Esophagus muscularis mucosa (tissue), 4 donors: Measurements from ENCODE around the gene SLC16A6.
"Not testable (repeated sequence)": the region's sequence is repeated elsewhere in the genome, so short reads cannot be mapped to it uniquely, and the experiment has no call there.

Experiments used
- CTCF ChIP-seq, 3 experiments: fragments of 200-600 bp in 2 of 3; fragments of 450-650 bp in 1 of 3; sonication (generic) in 2 of 3; IDR thresholded peaks; one replicate each; pipeline ENCODE4 v1.5.1; 2017 to 2019; ENCODE audit warnings: antibody characterized with exemption in 3 of 3, mild to moderate bottlenecking in 2 of 3, moderate library complexity in 1 of 3
- EP300 ChIP-seq: sonication (generic); formaldehyde crosslinking; IDR thresholded peaks from one replicate; pipeline ENCODE4 v1.6.1; 2017; ENCODE audit warnings: antibody characterized with exemption
- POLR2A ChIP-seq: fragments of 450-650 bp; IDR thresholded peaks from one replicate; pipeline ENCODE4 v1.6.1; 2017; ENCODE audit warnings: antibody characterized with exemption, moderate library complexity, mild to moderate bottlenecking, low read depth
- POLR2AphosphoS5 ChIP-seq, 2 donors: sonication (generic); formaldehyde crosslinking; IDR thresholded peaks; one replicate each; pipeline ENCODE4 v1.6.1; 2017; ENCODE audit warnings: antibody characterized with exemption in 2 of 2

- not testable (repeated sequence) for TF ChIP-seq CTCF (IDR thresholded peaks at IDR 0.05); POLR2A; EP300
- peak in 1 of 2 donors; percentile 49 for TF ChIP-seq POLR2AphosphoS5 (IDR thresholded peaks at IDR 0.05)
Measured at GRCh38 chr17:68232741-68233140, 58.2 kb downstream of the SLC16A6 start.
